DMS 273 (cell line): ENCODE results near the gene DROSHA.
A peak's percentile ranks its signal among the peaks of the same experiment; 100 is the strongest.
"Not testable (repeated sequence)": the region's sequence is repeated elsewhere in the genome, so short reads cannot be mapped to it uniquely, and the experiment has no call there.

ENCODE experiments used
- DNase-seq: peaks from one replicate; lab custom pipeline; 2025; ENCODE audit not compliant: unreplicated experiment; lab: John Stamatoyannopoulos, UW

The DROSHA gene

DNA sequence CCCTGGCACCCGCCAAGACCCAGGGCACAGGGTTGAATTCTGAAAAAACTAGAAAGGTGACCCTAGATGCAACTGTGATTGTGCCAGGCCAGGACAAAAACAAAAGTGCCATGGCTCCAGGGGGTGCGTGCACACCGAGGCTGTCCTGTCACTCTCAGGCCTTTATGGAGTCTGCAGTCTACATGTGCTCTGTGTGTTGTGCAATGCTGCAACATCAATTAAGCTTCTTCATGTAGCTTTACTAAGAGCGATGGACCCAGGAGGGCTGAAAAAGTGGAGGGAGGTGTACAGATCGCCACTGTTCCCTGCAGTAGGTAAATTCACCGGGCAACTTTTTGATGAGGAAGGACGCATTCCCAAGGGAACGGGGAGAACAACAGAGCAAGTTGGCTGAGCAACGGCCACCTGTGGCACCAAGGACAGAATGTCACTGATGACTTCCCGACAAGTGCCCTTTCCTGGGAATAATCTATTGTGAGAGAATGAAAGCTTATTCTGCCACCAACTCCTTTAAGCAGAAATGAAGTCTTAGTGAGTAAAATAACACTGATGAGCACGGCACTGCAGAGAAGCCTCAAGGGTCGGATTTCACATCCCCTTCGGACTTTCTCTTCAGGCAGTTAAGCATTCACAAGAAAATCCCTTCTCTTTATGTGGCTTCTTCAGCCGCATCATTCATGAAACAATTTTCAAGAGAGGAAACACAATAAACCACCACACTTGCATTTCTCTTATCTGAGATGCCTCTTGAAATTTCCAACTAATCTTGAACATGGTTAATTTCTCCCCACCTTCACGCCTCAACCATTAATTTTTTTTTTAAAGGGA is 149.6 kb downstream of the DROSHA start:
- DNase-seq, result peak; percentile 7

DNA sequence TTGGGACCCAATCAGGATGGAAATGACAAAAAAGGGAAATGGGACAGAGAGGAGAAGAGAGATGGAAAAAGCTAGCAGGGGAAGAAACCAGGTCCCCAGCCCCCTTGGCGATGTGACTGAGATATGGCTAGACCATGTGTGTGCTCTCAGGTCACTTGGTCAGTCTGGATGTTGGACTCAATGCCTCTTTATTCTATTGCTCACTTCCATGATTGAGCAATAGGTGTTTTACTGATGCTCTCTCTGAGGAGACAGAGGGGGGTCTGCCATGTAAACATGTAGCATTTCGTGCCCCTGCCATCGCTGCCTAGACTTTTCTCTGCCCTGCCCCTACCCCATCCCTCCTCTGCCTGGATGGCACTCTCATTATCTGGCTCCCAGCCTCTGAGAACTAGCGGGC is 150.6 kb downstream of the DROSHA start:
- DNase-seq, result no peak

DNA sequence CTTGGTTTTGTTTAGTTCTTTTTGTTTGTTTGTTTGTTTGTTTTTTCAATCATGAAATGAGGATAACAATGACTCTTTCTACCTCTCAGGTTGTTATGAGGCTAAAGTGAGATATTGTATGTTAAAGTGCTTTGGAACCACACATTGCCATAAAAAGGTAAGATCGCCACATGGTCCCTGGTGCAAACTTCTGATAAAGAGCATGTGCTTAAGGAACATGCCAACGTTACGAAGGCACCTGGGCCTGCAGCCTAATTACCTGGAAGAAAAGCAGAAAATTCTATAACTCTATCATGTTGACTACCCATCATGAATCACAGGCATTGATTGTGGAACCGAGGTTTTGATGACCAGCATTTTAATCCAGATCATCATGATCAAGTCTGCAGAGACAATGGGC is 151.8 kb downstream of the DROSHA start:
- DNase-seq, result no peak

DNA sequence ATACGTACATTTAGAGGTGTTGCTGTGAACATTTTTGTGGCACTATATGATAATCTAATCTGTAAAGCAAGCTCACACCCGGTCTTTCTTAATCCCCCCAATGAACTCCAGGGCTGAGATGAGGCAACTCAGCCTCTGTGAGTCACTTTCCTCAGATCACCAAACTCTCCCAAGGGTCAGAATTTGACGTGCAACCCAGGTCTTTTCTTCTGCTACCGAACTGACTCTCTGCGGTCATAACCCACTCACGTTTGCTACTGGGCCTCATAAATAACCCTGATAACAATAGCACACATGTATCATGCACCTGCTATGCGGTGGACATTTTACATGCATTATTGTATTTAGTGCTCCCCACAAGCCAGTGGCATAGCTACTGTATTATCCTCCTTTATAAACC is 153.1 kb downstream of the DROSHA start:
- no peak for DNase-seq

DNA sequence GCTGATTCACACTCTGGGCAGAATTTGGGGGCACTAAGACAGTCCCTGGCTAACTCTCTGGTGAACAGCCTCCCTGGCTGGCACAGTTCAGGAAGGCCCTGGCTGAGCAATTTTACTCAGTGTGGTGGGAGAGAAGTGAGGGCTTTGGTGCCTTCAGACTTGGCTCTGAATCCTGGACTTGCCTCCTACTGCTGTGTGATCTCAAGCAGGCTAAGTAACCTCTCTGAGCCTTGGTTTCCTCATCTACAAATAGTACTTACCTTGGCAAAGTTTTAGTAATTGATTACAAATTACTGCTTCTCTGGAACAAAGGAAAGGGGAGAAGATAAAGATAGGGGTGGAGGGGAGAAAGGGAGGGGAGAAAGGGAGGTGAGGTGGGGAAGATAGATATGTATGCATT is 153.8 kb downstream of the DROSHA start:
- DNase-seq, result no peak

DNA sequence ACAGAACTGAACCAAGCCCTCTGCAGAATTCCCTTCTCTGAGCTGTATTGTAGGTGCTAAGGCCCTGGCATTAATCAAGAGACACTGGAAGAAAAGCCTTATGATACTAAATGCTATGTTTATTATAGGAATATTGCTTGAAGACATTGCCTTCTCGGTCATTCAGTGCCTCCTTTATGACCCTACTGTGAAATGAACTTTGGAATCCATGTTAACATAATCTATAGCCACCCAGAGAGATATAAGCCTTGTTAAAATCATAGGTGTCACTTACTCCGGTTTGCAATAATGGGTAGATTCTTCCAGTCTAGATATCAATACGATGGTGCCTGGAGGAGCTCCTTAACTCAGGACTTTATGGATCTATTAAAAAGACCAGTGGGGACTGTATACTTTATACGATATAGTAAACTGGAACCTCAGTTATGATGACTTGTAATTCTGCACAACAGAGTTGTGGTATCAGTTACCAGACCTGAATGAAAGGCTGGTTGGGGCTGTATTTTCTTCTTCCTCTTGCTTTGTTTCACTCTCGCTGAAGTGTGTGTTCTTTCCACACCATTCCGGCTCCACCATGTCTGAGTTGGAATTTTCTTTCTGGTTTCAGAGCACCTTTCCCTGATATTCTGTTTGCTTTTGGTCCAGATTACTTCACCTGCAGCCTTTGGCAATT is 154.5 kb downstream of the DROSHA start:
- no peak for DNase-seq

DNA sequence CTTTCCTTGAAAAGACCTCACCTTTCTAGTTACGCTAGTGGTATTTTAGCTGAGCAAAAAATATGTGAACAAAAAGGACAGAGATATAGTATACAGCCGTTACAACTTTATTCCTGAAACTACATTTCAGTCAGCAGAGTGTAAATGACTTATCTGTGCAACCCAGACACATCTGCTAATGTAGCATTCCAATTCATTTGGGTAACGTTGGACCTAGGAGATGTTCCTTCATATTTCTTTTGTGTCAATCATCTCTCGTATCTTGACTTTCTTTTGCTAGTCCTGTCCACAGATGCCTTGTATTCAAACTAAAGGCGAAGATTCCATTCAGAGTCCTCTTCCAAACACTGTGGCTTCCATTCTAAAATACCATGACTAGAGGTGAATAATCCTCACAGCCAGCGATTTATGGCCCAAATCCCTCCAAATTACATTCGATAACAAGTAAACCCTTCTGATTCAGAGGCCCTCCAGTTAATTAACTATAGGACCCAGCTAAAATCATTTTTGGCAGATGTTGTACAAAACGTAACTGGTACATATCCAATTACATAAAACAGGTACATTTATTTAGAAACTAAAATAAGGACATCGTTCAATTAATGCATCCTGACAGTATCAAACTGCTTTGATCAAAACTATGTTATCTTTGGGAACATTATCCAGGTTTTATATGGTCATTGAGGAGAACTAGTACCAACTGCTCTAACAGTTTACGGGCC is 155.7 kb downstream of the DROSHA start:
- DNase-seq, result no peak

DNA sequence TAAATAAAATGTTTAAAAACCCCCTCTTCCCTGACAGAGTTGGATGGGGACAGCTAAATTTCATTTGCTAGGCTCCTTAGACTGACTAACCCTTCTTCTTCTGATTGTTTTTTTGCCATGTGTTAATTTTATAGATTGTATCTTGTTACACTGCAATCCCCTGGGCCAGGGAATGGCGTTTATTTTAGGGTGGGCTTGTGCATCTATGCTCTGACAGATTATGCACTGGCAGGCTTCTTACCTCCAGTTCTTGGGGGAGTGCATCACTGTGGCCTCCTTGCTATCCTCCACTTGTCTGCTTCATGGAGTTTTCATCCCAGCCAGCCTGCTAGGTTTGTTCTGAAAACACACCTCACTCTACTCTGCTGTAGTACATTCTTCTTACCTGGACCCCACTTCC is 159.8 kb downstream of the DROSHA start:
- DNase-seq, result no peak

DNA sequence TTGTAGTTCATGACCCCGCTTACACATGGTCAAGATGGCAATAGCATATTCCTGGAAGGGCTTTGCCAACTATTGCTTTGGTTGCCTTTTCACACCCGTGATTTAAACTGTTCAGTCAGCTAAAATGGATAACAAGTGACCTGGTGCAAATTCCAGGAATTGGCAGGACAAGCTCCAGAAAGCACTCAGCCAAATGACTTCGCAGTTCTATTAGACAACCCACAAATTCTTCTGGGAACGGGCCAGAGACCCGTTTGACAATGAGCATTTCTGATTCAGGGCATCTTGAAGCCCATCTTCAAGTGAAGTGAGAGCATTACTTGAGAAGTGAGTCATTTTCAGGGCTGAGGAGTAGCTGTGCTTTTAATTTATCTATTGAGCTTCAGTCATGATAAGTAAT is 165.0 kb downstream of the DROSHA start:
- no peak for DNase-seq

DNA sequence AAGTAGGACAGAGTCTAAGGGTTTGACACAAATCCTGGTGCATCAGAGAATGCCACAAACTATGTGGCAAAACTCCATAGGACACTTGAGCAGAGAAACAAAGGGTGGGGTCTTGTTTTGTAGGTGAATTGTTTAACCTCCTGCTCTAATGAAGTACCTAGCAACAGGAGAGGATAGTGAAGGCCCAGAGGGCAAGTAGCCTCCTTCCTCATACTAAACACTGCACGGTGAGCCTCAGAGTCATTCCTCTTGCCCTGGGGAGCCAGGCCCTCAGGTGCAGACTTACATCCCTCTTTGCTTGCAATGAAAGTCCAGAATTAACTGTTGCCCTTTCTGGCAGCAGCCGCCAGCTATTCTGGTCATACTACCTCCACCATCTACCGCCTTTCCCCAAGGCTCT is 166.1 kb downstream of the DROSHA start:
- DNase-seq, result no peak

DNA sequence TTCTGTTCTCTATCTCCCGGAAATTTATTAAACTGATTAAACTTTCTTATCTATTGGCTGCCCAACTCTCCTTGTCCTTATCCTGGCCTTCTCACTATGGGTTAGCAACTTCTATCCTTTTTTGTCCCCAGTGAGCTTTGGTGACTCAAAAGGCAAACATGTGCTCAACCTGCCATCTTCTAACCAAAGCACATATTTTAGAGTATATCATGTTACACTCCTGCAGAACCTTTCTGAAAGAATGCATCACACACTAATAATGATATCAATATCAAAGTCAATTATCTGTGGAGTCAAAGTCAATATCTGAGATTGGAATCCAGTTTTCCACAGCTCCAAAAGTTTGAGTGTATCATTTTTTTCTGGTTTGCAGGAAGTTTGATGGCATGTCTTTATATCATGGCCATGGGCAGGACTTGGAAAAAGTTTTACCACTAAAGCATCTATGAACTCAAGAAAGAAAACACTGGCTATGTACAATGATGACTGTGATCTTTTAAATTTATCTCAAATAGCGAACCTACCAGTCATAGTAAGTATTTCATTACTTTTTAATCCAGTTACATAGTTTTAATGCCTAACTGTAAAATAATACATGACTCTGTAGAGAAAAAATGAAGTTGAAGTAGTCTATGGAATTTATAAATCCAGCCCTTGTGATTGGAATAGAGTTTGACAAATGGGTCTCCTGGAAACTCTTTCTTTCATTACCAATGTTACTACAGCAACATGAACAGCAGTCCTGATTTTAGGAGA is 166.8 kb downstream of the DROSHA start:
- DNase-seq, result no peak

DNA sequence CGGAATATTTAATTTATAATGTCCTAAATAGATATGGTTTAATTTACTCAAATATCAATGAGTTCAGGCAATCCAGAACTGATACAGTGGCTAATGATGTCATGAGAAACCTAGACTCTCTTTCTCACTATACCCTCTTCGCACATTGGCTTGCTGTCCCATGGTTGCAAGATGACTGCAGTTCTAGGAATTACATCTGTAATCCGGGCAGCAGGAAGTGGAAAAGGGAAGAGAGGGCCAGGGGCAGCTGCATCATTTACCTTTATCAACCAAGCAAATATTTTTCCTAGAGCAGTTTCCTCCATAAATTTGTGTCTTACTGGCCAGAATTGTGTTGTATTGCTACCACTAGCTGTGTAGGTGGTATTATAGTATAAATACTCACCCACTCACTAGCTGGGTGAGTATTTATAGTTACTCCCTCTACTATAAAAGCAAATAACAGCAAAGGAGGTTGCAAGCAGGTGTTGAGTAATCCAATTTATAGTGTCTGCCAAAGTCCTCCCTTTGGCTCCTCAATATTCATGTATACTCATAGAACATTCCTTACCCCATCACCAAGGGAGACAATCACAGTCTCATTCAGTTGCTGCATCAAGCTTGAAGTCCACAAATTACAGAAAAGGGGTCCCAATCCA is 168.8 kb downstream of the DROSHA start:
- no peak for DNase-seq

DNA sequence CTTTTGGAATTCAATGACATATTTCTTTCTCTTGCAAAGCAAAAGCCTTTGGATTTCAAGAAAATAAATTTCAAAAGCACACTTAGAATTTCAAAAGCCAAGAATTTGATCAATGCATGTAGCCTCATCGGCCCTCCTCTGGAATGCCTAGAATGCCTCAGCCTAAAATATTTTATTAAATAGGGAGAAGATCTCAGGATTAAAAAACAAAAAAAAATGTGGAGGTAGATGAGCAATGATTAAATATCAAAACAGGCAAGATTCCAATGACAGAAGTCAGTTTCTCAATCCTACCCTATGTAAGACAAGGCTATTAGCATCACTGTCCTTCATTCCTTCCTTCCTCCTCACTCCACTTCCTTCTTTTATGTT is 169.4 kb downstream of the DROSHA start:
- DNase-seq, result no peak

DNA sequence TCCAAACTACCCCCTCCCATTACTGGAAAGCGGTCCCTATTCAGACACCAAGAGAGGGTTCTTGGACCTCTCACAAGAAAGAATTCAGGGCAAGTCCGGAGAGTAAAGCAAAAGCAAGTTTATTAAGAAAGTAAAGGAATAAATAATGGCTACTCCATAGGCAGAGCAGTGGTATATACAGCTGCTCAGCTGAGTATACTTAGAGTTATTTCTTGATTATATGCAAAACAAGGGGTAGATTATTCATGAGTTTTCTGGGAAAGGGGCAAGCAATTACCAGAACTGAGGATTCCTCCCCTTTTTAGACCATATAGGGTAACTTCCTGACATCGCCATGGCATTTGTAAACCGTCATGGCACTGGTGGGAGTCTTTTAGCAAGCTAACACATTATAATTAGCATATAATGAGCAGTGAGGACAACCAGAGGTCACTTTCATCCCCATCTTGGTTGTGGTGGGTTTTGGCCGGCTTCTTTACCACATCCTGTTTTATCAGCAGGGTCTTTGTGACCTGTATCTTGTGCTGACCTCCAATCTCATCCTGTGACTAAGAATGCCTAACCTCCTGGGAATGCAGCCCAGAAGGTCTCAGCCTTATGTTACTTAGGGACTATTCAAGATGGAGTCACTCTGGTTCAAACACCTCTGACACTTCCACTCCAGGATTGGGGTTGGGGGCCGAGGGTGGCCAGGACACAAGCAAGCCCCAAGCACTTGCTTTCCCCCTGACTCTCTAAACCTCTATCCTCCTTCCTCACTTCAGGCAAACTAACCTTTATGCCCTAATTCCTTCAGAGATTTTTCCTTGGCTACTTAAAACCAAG is 170.0 kb downstream of the DROSHA start:
- DNase-seq, result not testable (repeated sequence)

DNA sequence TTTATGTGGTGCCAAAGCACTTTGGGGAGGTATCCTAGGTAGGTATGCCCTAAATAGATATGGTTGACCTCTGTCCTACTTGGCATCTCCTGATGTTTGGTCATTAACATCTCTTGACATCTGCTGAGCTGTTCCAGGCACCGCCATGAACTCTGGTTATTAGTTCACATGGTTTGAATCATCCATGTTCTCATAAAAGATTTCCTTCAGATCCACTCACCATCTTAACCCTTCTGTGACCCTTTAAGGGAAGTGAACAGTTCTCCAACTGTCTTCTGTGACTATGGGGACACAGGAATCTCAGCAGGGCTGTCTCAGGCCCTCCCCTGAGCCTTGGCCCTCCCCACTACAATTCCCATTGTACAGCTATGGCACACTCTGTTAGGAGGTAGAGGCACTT is 170.7 kb downstream of the DROSHA start:
- DNase-seq, result peak; percentile 77

DNA sequence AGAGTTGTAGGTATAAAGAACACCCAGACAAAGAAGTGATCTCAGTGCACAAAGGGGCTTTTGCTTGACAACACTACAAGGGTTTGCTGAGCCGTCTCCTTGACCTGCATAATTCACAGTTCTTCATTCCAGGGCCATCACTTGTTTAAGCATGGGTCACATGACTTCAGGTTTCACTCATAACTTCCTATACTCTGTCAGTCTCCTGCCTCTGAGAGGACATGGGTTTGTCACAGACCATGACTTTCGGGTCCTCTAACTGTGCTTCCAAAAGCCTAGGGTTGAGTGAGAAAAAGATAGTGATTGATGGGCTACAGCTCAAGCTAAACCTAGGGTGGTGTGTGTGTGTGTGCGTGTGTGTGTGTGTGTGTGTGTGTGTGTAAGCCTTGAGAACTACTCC is 172.1 kb downstream of the DROSHA start:
- no peak for DNase-seq

DNA sequence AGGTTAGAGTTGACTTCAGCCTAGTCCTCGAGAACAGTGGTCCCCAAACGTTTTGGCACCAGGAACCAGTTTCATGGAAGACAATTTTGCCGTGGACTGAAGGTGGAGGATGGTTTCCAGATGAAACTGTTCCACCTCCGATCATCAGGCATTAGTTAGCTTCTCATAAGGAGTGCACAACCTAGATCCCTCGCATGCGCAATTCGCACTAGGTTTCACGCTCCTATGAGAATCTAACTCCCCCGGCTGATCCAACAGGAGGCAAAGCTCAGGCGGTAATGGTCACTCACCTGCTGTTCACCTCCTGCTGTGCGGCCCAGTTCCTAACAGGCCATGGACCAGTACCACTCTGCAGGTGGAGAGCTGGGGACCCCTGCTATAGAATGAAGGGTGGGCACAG is 174.9 kb downstream of the DROSHA start:
- DNase-seq, result no peak

DNA sequence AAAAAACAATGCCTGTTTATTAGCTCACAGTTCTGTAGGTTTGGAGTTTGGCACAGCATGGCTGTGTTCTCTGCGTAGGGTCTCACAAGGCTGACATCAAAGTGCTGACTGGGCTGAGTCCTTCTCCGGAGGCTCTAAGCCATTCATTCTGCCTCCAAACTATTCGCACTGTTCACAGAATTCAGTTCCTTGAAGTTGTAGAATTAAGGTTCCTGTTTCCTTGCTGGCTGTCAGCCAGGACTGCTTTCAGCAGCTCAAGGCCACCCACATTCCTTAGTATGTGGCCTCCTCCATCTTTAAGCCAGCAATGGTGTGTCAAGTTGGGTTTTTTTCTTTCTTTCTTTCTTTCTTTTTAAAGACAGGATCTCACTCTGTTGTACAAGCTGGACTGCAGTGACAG is 176.6 kb downstream of the DROSHA start:
- no peak for DNase-seq
